ENCODE measurements around the gene CTBP2.

DNA sequence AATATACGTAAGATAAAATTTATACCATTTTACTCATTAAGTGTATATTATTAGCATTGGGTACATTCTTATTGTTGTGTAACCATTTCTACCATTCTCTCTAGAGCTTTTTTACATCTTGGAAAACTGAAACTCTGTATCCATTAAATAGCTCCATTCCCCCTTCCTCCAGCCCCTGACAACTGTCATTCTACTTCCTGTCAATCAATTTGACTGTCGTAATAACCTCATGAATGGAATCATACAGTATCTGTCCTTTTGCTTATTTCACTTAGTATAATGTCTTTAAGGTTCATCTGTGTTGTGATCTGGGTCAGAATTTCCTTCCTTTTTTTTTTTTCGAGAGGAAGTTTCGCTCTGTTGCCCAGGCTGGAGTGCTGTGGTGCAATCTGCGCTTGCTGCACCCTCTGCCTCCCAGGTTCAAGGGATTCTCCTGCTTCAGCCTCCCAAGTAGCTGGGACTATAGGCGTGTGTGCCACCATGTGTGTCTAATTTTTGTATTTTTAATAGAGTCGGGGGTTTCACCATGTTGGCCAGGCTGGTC, 202.9 kb downstream of the CTBP2 start:
- TF ChIP-seq CTCF (IDR thresholded peaks at IDR 0.05) (no peak), POLR2A (IDR thresholded peaks at IDR 0.05) (no peak)
